GM21717 (cell line): Measurements from ENCODE around the gene PTRH2.

ENCODE experiments used
- ATAC-seq: cut with Tn5 transposase; IDR thresholded peaks from one replicate; pipeline ENCODE4 v1.9.1; 2021; ENCODE audit warnings: mild to moderate bottlenecking, moderate library complexity; ENCODE audit not compliant: unreplicated experiment

PTRH2 gene

GRCh38 chr17:59722623-59723022 lies 15.4 kb upstream of the PTRH2 start:
- ATAC-seq = no peak

GRCh38 chr17:59719526-59719925 lies 12.3 kb upstream of the PTRH2 start:
- ATAC-seq = no peak

GRCh38 chr17:59716427-59716826 lies 9.2 kb upstream of the PTRH2 start:
- ATAC-seq = no peak

GRCh38 chr17:59714255-59714654 lies 7.0 kb upstream of the PTRH2 start:
- no peak for ATAC-seq

- no peak for ATAC-seq
Observed at GRCh38 chr17:59712862-59713261, 5.6 kb upstream of the PTRH2 start.

- no peak for ATAC-seq
Observed at GRCh38 chr17:59711936-59712335, 4.7 kb upstream of the PTRH2 start.

GRCh38 chr17:59707971-59708430 lies 771 bp upstream of the PTRH2 start:
- ATAC-seq = peak; percentile 2

GRCh38 chr17:59702304-59702703 lies 4.9 kb downstream of the PTRH2 start:
- no peak for ATAC-seq

- ATAC-seq = no peak
Observed at GRCh38 chr17:59699786-59700185, 7.4 kb downstream of the PTRH2 start.

- ATAC-seq = no peak
Observed at GRCh38 chr17:59699218-59699617, 8.0 kb downstream of the PTRH2 start.

- ATAC-seq = no peak
Observed at GRCh38 chr17:59698143-59698542, 9.1 kb downstream of the PTRH2 start.

- no peak for ATAC-seq
Observed at GRCh38 chr17:59696682-59697277, 10.4 kb downstream of the PTRH2 start.

- no peak for ATAC-seq
Observed at GRCh38 chr17:59695945-59696681, 11.1 kb downstream of the PTRH2 start.

GRCh38 chr17:59694344-59694743 lies 12.9 kb downstream of the PTRH2 start:
- no peak for ATAC-seq

- ATAC-seq = no peak
Observed at GRCh38 chr17:59693582-59693981, 13.6 kb downstream of the PTRH2 start.

- ATAC-seq = no peak
Observed at GRCh38 chr17:59688496-59688895, 18.7 kb downstream of the PTRH2 start.

GRCh38 chr17:59688008-59688407 lies 19.2 kb downstream of the PTRH2 start:
- no peak for ATAC-seq

GRCh38 chr17:59684967-59685366 lies 22.3 kb downstream of the PTRH2 start:
- no peak for ATAC-seq

- ATAC-seq = no peak
Observed at GRCh38 chr17:59683283-59683682, 23.9 kb downstream of the PTRH2 start.

GRCh38 chr17:59680314-59680713 lies 26.9 kb downstream of the PTRH2 start:
- no peak for ATAC-seq

GRCh38 chr17:59678918-59679317 lies 28.3 kb downstream of the PTRH2 start:
- ATAC-seq = no peak

- no peak for ATAC-seq
Observed at GRCh38 chr17:59676716-59677115, 30.5 kb downstream of the PTRH2 start.

- ATAC-seq = no peak
Observed at GRCh38 chr17:59675231-59675630, 32.0 kb downstream of the PTRH2 start.
